Neural crest cell (in vitro differentiated cells): Measurements from ENCODE around the gene ZNF608. TPM values are rescaled to one million over a fixed set of nuclear protein-coding genes. Genes with fewer than 3 reads are reported as not detected.

Experiments used
- DNase-seq: peaks from one replicate; pipeline ENCODE4 v3.0.0; 2021; ENCODE audit warnings: low read depth, mixed read lengths, low spot score
- H3K27ac Mint-ChIP-seq: one replicate; pipeline ENCODE4 v1.8.0; 2021; ENCODE audit warnings: mild to moderate bottlenecking, mixed read lengths; ENCODE audit not compliant: unreplicated experiment
- H3K27me3 Mint-ChIP-seq: 2 replicates; pipeline ENCODE4 v1.8.0; 2021; ENCODE audit warnings: low read depth, mild to moderate bottlenecking, mixed read lengths
- H3K36me3 Mint-ChIP-seq: 2 replicates; pipeline ENCODE4 v1.8.0; 2021; ENCODE audit warnings: low read depth, mild to moderate bottlenecking, mixed read lengths
- H3K4me1 Mint-ChIP-seq: 2 replicates; pipeline ENCODE4 v1.8.0; 2021; ENCODE audit warnings: mixed read lengths
- H3K4me3 Mint-ChIP-seq: one replicate; pipeline ENCODE4 v1.8.0; 2021; ENCODE audit warnings: mild to moderate bottlenecking, mixed read lengths
- H3K9me3 Mint-ChIP-seq: 2 replicates; pipeline ENCODE4 v1.8.0; 2021; ENCODE audit warnings: mixed read lengths
- CTCF ChIP-seq: fragments of 200-600 bp; sonication (generic); conservative IDR thresholded peaks from 2 replicates; pipeline ENCODE4 v1.5.0; 2021; ENCODE audit warnings: antibody characterized with exemption, mild to moderate bottlenecking
- total RNA-seq: library from RNA; stranded (reverse); gene quantifications from 2 replicates; pipeline ENCODE4 v1.2.1, GENCODE V29; 2021

Gene ZNF608
- total RNA-seq, 1 donor from 2014 or later = 106 TPM

- peaks cover 5% of the 10 kb centered on the region for H3K9me3 Mint-ChIP-seq
- peaks cover 97% of the 10 kb centered on the region for H3K4me1 Mint-ChIP-seq
- peaks cover 3% of the 10 kb centered on the region for H3K36me3 Mint-ChIP-seq
- DNase-seq = no peak
- no peak for TF ChIP-seq CTCF
- no peaks in the 10 kb centered on the region for H3K27me3 Mint-ChIP-seq
- H3K27ac Mint-ChIP-seq = peak overlapping the region; percentile 68
- peak overlapping the region; percentile 72 for H3K4me3 Mint-ChIP-seq
Measured at GRCh38 chr5:124706729-124707361, 39.6 kb downstream of the ZNF608 start.

- peaks cover 96% of the 10 kb centered on the region for H3K4me1 Mint-ChIP-seq
- no peaks in the 10 kb centered on the region for H3K9me3 Mint-ChIP-seq
- H3K36me3 Mint-ChIP-seq = no peaks in the 10 kb centered on the region
- no peak for DNase-seq
- H3K27ac Mint-ChIP-seq = no peak overlapping the region
- no peaks in the 10 kb centered on the region for H3K27me3 Mint-ChIP-seq
- no peak for TF ChIP-seq CTCF
- H3K4me3 Mint-ChIP-seq = peak overlapping the region; percentile 72
Measured at GRCh38 chr5:124706051-124706450, 40.4 kb downstream of the ZNF608 start.

- Mint-ChIP-seq H3K27me3 (no peaks in the 10 kb centered on the region), H3K9me3 (no peaks in the 10 kb centered on the region), H3K4me3 (peak overlapping the region; percentile 72), H3K4me1 (peaks cover 96% of the 10 kb centered on the region), H3K36me3 (peaks cover 5% of the 10 kb centered on the region), H3K27ac (no peak overlapping the region)
- no peak for DNase-seq
- TF ChIP-seq CTCF = no peak
Measured at GRCh38 chr5:124705577-124705976, 40.9 kb downstream of the ZNF608 start.

- H3K4me1 Mint-ChIP-seq = peaks cover 96% of the 10 kb centered on the region
- H3K36me3 Mint-ChIP-seq = peaks cover 13% of the 10 kb centered on the region
- no peak for TF ChIP-seq CTCF
- H3K9me3 Mint-ChIP-seq = no peaks in the 10 kb centered on the region
- H3K27ac Mint-ChIP-seq = no peak overlapping the region
- no peaks in the 10 kb centered on the region for H3K27me3 Mint-ChIP-seq
- H3K4me3 Mint-ChIP-seq = peak overlapping the region; percentile 21
- no peak for DNase-seq
Measured at GRCh38 chr5:124704594-124705284, 41.7 kb downstream of the ZNF608 start.

GRCh38 chr5:124703995-124704394 lies 42.4 kb downstream of the ZNF608 start:
- peaks cover 96% of the 10 kb centered on the region for H3K4me1 Mint-ChIP-seq
- DNase-seq = no peak
- no peaks in the 10 kb centered on the region for H3K9me3 Mint-ChIP-seq
- H3K4me3 Mint-ChIP-seq = peak overlapping the region; percentile 32
- H3K27ac Mint-ChIP-seq = no peak overlapping the region
- TF ChIP-seq CTCF = no peak
- no peaks in the 10 kb centered on the region for H3K27me3 Mint-ChIP-seq
- H3K36me3 Mint-ChIP-seq = peaks cover 15% of the 10 kb centered on the region
